Measurements from ENCODE around the gene ABHD16A. TPM values are rescaled to one million over a fixed set of nuclear protein-coding genes. Genes with fewer than 3 reads are reported as not detected.

ABHD16A gene
- polyA plus RNA-seq (ENCODE audit: low read depth in 6 of 6): 10 to 100 TPM; 27.3 to 45.3 (median 33.4) TPM

DNA sequence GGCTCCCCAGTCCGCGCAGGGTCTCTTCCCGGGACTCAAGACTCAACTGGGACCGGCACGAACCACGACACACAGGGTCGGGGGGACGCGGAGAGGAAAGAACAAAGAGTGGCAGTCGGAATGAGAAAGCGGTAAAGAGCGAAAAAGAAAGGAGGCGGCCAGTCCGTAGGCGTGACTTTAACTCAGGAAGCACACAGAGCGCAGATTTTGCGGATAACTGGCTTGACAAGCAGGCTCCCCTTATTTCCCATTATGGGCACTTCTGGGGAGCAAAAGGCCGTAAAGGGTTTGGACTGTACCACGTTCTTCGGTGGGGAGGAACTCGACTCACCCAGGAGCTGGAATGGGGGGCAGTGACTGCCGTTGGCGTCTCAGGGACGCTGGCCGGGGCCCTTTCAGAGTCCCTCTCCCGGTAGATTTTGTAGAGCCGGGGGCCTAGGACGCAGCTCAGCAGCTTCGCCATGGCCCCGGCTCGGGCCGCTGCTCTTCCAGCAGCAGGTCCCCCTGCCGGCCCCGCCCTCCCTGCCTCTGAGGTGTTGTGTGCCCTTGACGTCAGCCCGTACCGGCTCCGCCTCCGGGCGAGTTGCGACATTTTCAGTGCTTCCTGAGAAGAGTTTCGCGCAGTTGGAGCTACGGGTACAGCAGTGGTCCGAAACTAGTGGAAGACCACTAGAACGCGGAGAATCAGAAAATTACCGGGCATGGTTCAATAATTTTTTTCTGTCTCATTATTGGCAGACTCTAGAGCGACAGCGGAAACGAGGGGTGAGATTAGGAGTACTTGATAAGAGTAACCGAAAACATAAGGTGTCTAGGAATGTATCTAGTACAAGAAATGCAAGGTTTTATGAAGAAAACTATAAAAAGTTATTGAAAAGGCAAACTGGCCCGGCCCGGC is at the start of gene ABHD16A:
ABHD16A (minus strand) TSS at position 506 of the 898 bp plus-strand sequence; CDS start at position 463, 43 bp downstream.
- H3K36me3 Mint-ChIP-seq: peaks cover 1 to 5% of the 10 kb centered on the region in 2 donors
- no peaks in the 10 kb centered on the region for H3K9me3 Mint-ChIP-seq
- H3K27ac Mint-ChIP-seq: peak within 1 kb of the TSS; percentile 91 to 99 (median 98)
- no peaks in the 10 kb centered on the region for H3K27me3 Mint-ChIP-seq
- ATAC-seq (ENCODE audit: low read depth in 2 of 2) (peak; percentile 94 to 95), DNase-seq (peak; percentile 98)
- H3K4me1 Mint-ChIP-seq: peaks cover 22 to 41% (median 26%) of the 10 kb centered on the region in 3 donors
- H3K4me3 Mint-ChIP-seq: peak within 1 kb of the TSS; percentile 96 to 100 (median 98)

DNA sequence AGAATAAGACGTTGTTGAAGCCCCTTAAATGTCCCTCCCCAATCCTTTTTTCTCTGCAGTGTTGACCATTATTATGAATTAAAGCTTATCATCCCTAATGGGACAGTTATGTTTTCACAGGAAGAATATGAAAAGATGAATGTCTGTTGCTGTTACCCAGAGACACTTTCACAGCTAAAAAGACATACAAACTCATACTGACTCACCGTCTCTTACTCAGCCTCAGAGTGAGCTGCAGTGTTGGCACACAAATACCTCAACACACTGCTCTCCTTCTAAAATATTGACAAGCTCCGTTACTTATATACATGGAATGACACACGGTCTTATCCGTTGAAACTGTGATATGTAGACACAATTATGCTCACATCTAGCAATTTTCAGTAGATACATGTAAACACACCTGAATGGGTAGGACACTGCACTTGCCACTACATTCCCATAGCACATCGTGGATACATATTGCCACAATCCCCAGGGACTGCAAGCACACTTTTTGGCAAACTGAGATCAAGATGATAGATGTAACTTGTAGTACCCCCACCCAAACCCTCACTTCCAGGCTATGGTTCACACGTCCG is 49.7 kb upstream of the ABHD16A start:
- no peak for ATAC-seq (ENCODE audit: low read depth in 2 of 2)
- Mint-ChIP-seq H3K9me3 (no peaks in the 10 kb centered on the region), H3K4me1 (no peaks in the 10 kb centered on the region), H3K27ac (no peak overlapping the region), H3K36me3 (peaks cover 0 to under 1% of the 10 kb centered on the region in 2 donors), H3K4me3 (no peak overlapping the region), H3K27me3 (no peaks in the 10 kb centered on the region)
- no peak for DNase-seq

DNA sequence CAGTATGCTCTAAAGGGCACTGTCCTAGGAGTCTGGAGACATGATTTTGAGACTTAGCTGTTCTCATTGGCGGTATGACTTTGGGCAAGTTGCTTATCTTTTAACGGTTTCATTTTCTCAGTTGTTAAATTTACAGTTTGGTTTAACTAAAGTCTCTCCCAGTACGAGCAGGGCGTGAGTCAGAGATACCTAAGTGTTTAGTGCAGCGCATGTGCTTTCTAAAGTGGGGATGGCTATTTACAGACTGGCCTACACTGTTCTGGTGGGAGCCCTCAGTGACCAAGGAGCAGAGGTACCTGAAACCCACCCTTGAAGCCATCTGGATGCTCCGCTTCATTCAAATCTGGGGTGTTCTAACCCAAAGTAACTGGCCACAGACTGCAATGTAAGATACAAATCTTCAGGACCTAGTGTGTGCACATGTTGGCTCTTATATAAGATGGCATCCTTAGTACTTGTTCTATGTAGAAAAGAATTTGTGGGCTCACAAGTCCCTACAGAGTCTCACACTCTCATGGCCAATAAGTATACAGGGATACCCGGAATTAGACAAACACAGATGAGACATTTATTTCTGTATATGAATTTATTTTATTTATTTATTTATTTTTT is 47.4 kb upstream of the ABHD16A start:
- Mint-ChIP-seq H3K4me3 (no peak overlapping the region), H3K9me3 (no peaks in the 10 kb centered on the region)

DNA sequence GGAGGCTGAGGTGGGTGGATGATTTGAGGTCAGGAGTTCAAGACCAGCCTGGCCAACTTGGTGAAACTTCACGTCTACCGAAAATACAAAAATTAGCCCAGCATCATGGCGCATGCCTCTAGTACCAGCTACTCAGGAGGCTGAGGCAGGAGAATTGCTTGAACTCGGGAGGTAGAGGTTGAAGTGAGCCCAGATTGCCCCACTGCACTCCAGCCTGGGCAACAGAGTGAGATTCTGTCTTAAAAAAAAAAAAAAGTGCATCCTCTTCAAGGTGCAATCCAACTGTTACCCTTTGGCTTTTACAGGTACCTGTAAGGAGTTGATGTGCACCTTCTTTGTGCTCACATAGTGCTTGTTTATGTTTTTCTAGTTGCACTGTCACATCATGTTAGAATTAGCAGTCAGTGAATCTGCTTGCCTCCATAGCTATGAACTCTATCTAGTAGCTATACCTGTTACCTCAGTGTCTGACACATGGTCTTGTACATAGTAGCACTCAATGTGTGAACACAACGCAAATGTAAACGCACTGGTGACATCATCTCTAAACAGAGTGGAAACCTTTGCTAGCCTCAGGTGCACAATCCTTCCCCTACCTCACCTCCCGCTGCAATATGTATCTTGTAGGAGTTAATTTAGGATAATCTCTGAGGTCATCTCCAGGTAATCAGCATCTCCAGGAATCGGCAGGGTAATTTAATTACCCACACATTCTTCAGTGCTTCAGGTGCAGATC is 46.3 kb upstream of the ABHD16A start:
- Mint-ChIP-seq H3K4me1 (no peaks in the 10 kb centered on the region), H3K27me3 (no peaks in the 10 kb centered on the region), H3K27ac (peak overlapping the region in 1 of 6 donors; percentile 22), H3K9me3 (no peaks in the 10 kb centered on the region), H3K4me3 (peak overlapping the region in 1 of 8 donors; percentile 5), H3K36me3 (no peaks in the 10 kb centered on the region)
- DNase-seq: no peak
- no peak for ATAC-seq (ENCODE audit: low read depth in 2 of 2)

More for the DNA sequence above, 47.4 kb upstream of the ABHD16A start:
- DNase-seq (no peak), ATAC-seq (ENCODE audit: low read depth in 2 of 2) (no peak)
- Mint-ChIP-seq H3K36me3 (no peaks in the 10 kb centered on the region), H3K27me3 (no peaks in the 10 kb centered on the region), H3K4me1 (no peaks in the 10 kb centered on the region), H3K27ac (no peak overlapping the region)

DNA sequence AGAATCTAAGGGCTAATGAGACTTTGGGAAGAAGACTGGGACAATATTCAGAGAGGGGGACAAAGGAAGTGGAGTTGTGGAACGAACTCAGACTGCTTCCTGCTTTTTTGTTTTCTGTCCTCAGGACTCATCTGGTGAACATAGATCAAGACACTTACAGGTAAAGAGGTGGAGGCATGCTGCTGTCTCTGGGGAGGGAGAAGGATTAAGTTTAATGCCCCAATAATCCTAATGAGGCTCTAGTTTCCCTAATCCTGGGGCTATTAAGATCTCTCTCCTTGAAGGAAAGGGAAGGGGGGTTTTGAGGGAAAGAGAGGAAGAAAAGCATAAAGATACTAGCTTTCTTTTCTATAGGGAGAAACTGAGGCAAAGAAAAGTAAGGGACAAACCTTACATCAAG is 41.3 kb upstream of the ABHD16A start:
- no peak for ATAC-seq (ENCODE audit: low read depth in 2 of 2)
- Mint-ChIP-seq H3K9me3 (no peaks in the 10 kb centered on the region), H3K27me3 (no peaks in the 10 kb centered on the region), H3K27ac (peak overlapping the region in 2 of 6 donors; percentile 6 to 49), H3K4me1 (peaks cover 11 to 21% (median 14%) of the 10 kb centered on the region in 3 donors), H3K4me3 (peak overlapping the region in 1 of 8 donors; percentile 5), H3K36me3 (peaks cover 0 to 4% of the 10 kb centered on the region in 2 donors)
- no peak for DNase-seq

DNA sequence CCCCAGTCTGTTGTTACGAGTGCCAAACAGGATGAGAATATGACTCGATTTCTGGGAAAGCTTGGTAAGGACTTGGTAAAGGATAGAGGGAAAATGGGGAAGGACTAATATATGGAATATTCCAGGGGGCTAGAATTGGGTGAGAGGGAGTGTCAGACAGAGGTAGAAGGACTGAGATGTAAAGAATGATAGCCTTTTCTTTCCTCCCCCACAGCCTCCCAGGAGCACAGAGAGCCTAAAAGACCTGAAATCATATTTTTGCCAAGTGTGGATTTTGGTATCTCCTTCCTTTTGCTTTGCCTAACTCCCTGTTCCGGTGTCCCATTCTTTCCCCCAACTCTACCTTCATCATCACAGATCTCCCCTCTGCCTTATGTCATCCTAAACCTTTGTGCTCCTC is 39.8 kb upstream of the ABHD16A start:
- DNase-seq: no peak
- Mint-ChIP-seq H3K4me1 (peaks cover 26 to 36% (median 30%) of the 10 kb centered on the region in 3 donors), H3K4me3 (peak overlapping the region in 1 of 8 donors; percentile 94)

DNA sequence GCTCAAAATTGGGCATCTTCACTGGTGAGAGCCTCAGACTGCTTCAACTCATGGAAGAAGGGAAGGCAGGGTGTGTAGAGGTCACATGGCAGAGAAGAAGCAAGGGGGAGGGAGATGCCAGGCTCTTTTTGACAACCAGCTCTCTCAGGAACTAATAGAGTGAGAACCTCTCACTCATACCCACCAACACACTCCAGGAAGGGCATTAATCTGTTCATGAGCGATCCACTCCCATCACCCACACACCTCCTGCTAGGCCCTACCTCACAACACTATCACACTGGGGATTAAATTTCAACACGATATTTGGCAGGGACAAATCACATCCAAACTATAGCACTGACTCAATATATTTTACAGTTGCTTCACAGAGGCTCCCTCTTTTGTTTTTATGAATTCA is 38.7 kb upstream of the ABHD16A start:
- DNase-seq (no peak), ATAC-seq (ENCODE audit: low read depth in 2 of 2) (no peak)
- Mint-ChIP-seq H3K27ac (peak overlapping the region in 3 of 6 donors; percentile 47 to 84 (median 60)), H3K4me1 (peaks cover 37 to 47% (median 40%) of the 10 kb centered on the region in 3 donors), H3K36me3 (peaks cover 0 to 4% of the 10 kb centered on the region in 2 donors), H3K4me3 (peak overlapping the region in 5 of 8 donors; percentile 82 to 99 (median 94)), H3K27me3 (no peaks in the 10 kb centered on the region), H3K9me3 (no peaks in the 10 kb centered on the region)

More for the DNA sequence above, 39.8 kb upstream of the ABHD16A start:
- no peak for ATAC-seq (ENCODE audit: low read depth in 2 of 2)
- Mint-ChIP-seq H3K9me3 (no peaks in the 10 kb centered on the region), H3K36me3 (peaks cover 0 to 4% of the 10 kb centered on the region in 2 donors), H3K27me3 (no peaks in the 10 kb centered on the region), H3K27ac (peak overlapping the region in 1 of 6 donors; percentile 13)

DNA sequence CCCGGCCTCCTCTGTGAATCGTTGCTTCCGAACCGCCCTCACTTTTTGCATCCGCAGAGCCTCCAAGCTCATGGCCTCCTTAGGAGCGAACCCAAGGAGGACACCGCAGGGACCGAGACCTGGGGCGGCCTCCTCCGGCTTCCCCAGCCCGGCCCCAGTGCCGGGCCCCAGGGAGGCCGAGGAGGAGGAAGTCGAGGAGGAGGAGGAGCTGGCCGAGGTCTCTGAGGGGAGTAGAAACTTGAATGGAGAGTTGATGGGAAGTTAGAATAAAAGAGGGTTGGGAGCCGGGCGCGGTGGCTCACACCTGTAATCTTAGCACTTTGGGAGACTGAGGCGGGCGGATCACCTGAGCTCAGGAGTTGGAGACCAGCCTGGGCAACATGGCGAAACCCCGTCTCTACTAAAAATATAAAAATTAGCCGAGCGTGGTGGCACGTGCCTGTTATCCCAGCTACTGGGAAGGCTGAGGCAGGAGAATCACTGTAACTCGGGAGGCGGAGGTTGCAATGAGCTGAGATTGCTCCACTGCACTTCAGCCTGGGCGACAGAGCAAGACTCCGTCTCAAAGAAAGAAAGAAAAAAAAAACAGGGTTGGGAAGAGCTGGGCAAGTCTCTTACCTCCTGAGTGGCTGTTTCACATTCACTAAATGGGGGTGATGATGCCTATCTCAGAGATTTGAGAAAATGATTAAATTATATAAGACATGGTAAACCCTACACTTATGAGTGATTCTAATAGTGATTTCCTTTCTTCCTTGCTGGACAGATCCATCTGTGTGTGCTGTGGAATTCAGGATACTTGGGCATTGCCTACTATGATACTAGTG is 37.5 kb upstream of the ABHD16A start:
- Mint-ChIP-seq H3K4me1 (peaks cover 47 to 53% (median 48%) of the 10 kb centered on the region in 3 donors), H3K9me3 (no peaks in the 10 kb centered on the region), H3K27me3 (no peaks in the 10 kb centered on the region), H3K4me3 (peak overlapping the region; percentile 94 to 100 (median 98)), H3K27ac (peak overlapping the region; percentile 94 to 100 (median 99)), H3K36me3 (peaks cover 4% of the 10 kb centered on the region in 2 donors)
- ATAC-seq (ENCODE audit: low read depth in 2 of 2) (peak; percentile 3), DNase-seq (no peak)

DNA sequence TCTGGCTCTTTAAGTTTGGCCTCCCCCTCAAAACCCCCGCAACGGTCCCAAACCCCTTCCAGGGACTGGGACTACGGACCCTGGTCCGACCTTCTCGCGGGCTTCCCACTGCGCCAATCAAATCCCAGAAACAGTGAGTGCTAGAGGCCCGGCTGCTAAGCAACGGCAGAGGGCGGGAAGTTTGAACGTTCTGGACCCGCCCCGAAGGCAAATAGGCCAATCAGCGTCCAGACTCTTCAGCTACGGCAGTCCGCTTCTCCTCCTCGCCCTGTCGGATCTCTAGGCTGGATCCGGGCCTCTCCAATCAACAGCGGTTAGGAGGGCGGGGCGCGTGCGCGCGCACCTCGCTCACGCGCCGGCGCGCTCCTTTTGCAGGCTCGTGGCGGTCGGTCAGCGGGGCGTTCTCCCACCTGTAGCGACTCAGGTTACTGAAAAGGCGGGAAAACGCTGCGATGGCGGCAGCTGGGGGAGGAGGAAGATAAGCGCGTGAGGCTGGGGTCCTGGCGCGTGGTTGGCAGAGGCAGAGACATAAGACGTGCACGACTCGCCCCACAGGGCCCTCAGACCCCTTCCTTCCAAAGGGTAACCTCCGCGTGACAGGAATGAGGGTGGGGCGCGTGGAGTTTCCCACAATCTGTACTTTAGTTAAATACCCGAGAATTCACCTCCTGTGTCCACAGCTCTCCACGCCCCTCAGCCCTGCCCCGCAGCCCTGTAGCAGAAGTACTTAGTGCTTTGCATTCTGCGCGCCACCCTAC is 36.7 kb upstream of the ABHD16A start, which contains the start of gene MSH5:
MSH5 (plus strand) TSS at position 367 of the 758 bp plus-strand sequence. CDS start 462 bp downstream, outside the sequence.
- H3K36me3 Mint-ChIP-seq: peaks cover 4 to 12% of the 10 kb centered on the region in 2 donors
- peak within 1 kb of the TSS; percentile 94 to 100 (median 99) for H3K27ac Mint-ChIP-seq
- ATAC-seq (ENCODE audit: low read depth in 2 of 2) (peak; percentile 84 to 88), DNase-seq (peak; percentile 94)
- peaks cover 54 to 59% (median 56%) of the 10 kb centered on the region in 3 donors for H3K4me1 Mint-ChIP-seq
- peak within 1 kb of the TSS; percentile 94 to 100 (median 99) for H3K4me3 Mint-ChIP-seq
- no peaks in the 10 kb centered on the region for H3K27me3 Mint-ChIP-seq
- H3K9me3 Mint-ChIP-seq: no peaks in the 10 kb centered on the region

DNA sequence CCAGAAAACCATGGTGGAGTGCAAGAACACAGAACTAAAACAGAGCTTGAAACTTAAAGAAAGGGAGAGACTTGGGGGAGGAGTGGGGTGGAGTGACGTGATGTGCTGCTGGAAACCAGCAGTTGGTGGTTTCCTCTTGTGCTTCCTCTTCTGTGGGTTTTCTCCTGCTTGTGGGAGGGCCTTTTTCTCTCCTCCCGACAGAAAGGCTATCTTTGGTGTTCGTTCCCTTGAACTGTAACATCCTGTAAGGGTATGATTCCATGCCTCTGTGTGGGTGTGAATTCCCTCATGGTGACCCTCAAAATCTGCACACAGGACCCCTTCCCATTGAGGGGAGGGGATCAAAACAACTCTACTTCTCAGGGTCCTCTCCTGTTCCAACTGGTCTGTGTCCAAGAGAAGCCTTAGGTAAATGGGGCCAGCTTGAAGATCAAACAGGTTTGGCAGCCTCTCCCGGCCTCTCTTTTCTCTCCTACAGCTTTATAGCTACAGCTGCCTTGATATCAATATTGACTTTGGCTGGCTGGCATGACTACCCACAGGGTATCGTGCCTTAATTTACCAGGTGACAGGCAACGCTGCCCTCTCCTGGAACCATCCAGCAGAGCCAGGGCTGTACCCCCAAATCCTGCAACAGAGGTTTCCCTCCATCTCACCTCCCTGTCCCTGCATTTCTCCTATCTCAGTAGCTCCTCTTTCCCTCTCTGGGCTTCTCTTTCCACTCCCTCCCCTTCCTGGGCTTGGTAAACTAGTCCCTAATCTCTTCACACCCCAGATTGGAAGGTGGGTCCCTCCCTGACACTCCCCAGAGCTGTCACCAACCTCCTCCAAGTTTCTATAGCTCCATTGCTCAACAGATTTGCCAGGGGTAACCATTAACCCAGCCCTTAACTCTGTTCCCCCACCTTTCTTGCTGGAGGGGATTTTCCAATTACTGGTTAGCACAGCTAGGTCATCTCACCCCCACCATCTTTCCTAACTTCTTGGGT is 35.2 kb upstream of the ABHD16A start:
- Mint-ChIP-seq H3K4me1 (peaks cover 66 to 75% (median 69%) of the 10 kb centered on the region in 3 donors), H3K4me3 (peak overlapping the region; percentile 94 to 99 (median 99)), H3K9me3 (no peaks in the 10 kb centered on the region), H3K27ac (peak overlapping the region; percentile 94 to 100 (median 98)), H3K36me3 (peaks cover 6 to 16% of the 10 kb centered on the region in 2 donors), H3K27me3 (no peaks in the 10 kb centered on the region)
- peak; percentile 37 to 53 for ATAC-seq (ENCODE audit: low read depth in 2 of 2)
- DNase-seq: peak; percentile 80
